Stimulated activated CD8-positive, alpha-beta memory T cell treated with anti-CD3 and anti-CD28 coated beads, Interleukin-2, amount 100 ng/mL, for 1 hour (primary cell): ENCODE measurements around the gene ETFDH.
"Not testable (repeated sequence)": the region's sequence is repeated elsewhere in the genome, so short reads cannot be mapped to it uniquely, and the experiment has no call there.

Source experiments
- DNase-seq, 2 donors: peaks; one replicate each; pipeline ENCODE4 v3.0.0-alpha.2; 2020; ENCODE audit warnings: low read depth in 2 of 2

ETFDH gene

DNA sequence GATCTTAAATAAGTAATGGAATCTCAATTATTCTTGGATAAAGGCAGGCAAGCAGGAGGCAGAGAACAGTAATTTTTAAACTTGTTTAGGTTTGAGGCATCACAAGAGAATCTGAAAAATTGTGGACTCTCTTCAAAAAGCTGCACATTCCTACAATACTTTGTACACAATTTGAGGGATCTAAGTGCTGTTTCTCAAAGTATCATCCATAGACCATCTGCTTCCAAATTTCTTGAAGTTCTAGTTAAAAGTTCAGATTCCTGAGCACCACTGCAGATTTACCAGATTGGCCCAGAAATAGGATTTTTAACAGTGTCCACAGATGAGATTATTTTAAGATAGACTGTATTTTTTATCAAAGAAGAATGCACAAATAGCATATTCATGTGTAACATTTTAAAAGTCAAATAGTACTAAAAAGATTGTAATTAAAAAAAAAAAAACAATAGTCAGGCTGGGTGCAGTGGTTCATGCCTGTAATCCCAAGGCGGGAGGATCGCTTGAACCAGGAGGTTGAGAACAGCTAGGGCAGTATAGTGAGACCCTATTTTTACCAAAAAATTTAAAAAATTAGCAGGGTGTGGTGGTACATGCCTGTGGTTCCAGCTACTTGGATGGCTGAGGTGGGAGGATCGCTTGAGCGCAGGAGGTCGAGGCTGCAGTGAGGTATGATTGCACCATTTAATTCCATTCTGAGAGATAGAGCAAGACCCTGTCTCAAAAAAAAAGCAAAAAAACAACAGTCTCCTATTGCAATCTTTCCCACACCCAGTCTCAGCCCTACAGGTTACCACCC lies 82.5 kb downstream of the ETFDH start:
- no peak for DNase-seq

DNA sequence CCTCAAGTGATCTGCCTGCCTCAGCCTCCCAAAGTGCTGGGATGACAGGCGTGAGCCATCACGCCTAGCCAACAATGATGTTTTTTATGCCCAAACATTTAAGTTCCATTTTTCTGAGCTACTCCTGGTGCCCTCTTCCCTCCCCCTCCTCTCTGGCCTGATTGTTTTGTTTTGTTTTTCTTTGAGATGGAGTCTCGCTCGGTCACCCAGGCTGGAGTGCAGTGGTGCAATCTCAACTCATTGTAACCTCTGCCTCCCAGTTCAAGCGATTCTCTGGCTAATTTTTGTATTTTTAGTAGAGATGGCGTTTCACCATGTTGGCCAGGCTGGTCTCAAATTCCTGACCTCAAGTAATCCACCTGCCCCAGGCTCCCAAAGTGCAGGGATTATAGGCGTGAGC lies 83.7 kb downstream of the ETFDH start:
- DNase-seq: not testable (repeated sequence)

- DNase-seq: no peak
Observed at GRCh38 chr4:158756588-158756987, 84.5 kb downstream of the ETFDH start.

GRCh38 chr4:158758142-158758541 lies 86.0 kb downstream of the ETFDH start:
- no peak for DNase-seq

- no peak for DNase-seq
Observed at GRCh38 chr4:158758703-158759102, 86.6 kb downstream of the ETFDH start.
